ENCODE measurements around the gene PGK1. TPM values are rescaled to one million over a fixed set of nuclear protein-coding genes. Genes with fewer than 3 reads are reported as not detected.

PGK1 gene
- polyA plus RNA-seq, 1 experiment = 442 TPM

DNA sequence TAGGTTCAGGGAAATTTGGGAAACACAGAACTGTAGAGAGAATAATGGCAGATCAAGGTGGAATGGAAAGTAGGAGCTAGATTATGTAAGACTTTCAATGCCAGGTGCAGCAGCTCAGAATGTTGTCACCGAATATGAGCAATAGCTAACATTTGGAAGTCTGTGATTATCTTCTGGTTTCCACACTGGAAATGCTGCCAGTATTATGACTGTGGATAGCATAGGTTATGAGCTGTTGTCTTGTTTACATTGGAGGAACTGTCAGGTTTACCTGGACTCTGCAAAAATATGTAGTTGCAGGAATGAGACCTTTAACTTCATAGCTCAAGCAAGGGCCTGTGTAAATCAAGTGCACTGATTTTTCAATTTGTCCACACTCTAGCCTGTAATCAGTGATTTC is 61.4 kb downstream of the PGK1 start:
- H3K27ac ChIP-seq (ENCODE audit: low read depth, low read length) = no peak overlapping the region
- no peaks in the 10 kb centered on the region for H3K27me3 ChIP-seq (ENCODE audit: control insufficient read depth, insufficient read depth, low read length)
- POLR2A ChIA-PET = no interaction called here
- no peaks in the 10 kb centered on the region for H3K9me3 ChIP-seq (ENCODE audit: control insufficient read depth, insufficient read depth, low read length)
- CTCF ChIA-PET = no interaction called here
- TF ChIP-seq, protein P1, sequence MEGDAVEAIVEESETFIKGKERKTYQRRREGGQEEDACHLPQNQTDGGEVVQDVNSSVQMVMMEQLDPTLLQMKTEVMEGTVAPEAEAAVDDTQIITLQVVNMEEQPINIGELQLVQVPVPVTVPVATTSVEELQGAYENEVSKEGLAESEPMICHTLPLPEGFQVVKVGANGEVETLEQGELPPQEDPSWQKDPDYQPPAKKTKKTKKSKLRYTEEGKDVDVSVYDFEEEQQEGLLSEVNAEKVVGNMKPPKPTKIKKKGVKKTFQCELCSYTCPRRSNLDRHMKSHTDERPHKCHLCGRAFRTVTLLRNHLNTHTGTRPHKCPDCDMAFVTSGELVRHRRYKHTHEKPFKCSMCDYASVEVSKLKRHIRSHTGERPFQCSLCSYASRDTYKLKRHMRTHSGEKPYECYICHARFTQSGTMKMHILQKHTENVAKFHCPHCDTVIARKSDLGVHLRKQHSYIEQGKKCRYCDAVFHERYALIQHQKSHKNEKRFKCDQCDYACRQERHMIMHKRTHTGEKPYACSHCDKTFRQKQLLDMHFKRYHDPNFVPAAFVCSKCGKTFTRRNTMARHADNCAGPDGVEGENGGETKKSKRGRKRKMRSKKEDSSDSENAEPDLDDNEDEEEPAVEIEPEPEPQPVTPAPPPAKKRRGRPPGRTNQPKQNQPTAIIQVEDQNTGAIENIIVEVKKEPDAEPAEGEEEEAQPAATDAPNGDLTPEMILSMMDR (IDR thresholded peaks at IDR 0.05; ENCODE audit: low read depth, low read length) = no peak
- no peak overlapping the region for H3K4me3 ChIP-seq (ENCODE audit: low read depth, low read length)
- no peak for DNase-seq (ENCODE audit: low read depth, low spot score)

DNA sequence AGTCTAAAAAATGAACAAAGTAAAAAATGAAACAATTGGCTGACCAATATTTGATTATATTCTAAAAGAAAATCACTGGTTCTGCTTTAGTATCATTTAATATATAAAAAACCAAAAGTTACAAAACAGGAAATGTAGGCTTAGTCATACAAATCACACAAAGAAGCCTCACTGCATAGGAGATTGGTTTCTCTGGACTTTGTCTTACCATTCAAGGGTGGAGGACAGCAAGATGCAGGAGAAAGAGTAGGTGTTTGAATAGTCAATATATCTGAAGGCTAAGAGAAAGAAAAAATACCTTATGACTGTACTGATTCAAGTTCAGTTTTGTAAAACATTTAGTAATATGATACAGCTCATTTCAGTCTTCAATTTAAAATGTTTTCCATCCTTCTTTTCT is 64.0 kb downstream of the PGK1 start:
- DNase-seq (ENCODE audit: low read depth, low spot score) = no peak
- H3K9me3 ChIP-seq (ENCODE audit: control insufficient read depth, insufficient read depth, low read length) = no peaks in the 10 kb centered on the region
- CTCF ChIA-PET = no interaction called here
- H3K27me3 ChIP-seq (ENCODE audit: control insufficient read depth, insufficient read depth, low read length) = no peaks in the 10 kb centered on the region
- TF ChIP-seq, protein P1 (IDR thresholded peaks at IDR 0.05; ENCODE audit: low read depth, low read length) = no peak
- no peak overlapping the region for H3K4me3 ChIP-seq (ENCODE audit: low read depth, low read length)
- POLR2A ChIA-PET = no interaction called here
- H3K27ac ChIP-seq (ENCODE audit: low read depth, low read length) = no peak overlapping the region

Other genes starting within 250 kb of the PGK1 start
- gene MAGT1, start 208.8 kb upstream of the PGK1 start, polyA plus RNA-seq (2011; rRNA removed) = 74.4 and 92.7 TPM in 2 replicates
- gene COX7B, start 204.8 kb upstream of the PGK1 start, polyA plus RNA-seq (2011; rRNA removed) = 753 and 835 TPM in 2 replicates
- 14.5 and 18.5 TPM in 2 replicates for gene ATP7A, start 193.6 kb upstream of the PGK1 start, polyA plus RNA-seq (2011; rRNA removed)
- gene PGAM4, start 134.6 kb upstream of the PGK1 start, polyA plus RNA-seq (2011; rRNA removed) = 0.40 and 0.47 TPM in 2 replicates
- gene TAF9B, start 35.4 kb downstream of the PGK1 start, polyA plus RNA-seq (2011; rRNA removed) = 33.2 and 42.5 TPM in 2 replicates
- not detected in 2 replicates for gene CYSLTR1, start 223.4 kb downstream of the PGK1 start, polyA plus RNA-seq (2011; rRNA removed)

Measured in AG04450 (cell line).